Right lung (tissue), 5 donors: Measurements from ENCODE around the gene EGR4. TPM values are rescaled to one million over a fixed set of nuclear protein-coding genes. Genes with fewer than 3 reads are reported as not detected.
"Not testable (repeated sequence)": the region's sequence is repeated elsewhere in the genome, so short reads cannot be mapped to it uniquely, and the experiment has no call there.

Experiments used
- DNase-seq, 2 donors: peaks; one replicate each; pipeline ENCODE4 v3.0.0-alpha.2; 2013
- polyA plus RNA-seq, 5 donors: library from polyadenylated mRNA; unstranded; fragments of 120-200 nt; gene quantifications; one replicate each; pipeline versions ENCODE4 v1.2.1 to v1.2.3, GENCODE V29; 2013; ENCODE audit warnings: inconsistent platforms in 1 of 5, low replicate concordance in 1 of 5; ENCODE audit not compliant: insufficient read length in 5 of 5, insufficient read depth in 1 of 5

The EGR4 gene
- polyA plus RNA-seq, 5 donors: not detected

- DNase-seq: no peak
Measured at GRCh38 chr2:73263540-73264331, 29.6 kb downstream of the EGR4 start.

- not testable (repeated sequence) for DNase-seq
Measured at GRCh38 chr2:73262691-73263429, 30.5 kb downstream of the EGR4 start.

GRCh38 chr2:73262108-73262651 lies 31.2 kb downstream of the EGR4 start:
- no peak for DNase-seq

- DNase-seq: no peak
Measured at GRCh38 chr2:73260338-73260984, 32.9 kb downstream of the EGR4 start.

- DNase-seq: no peak
Measured at GRCh38 chr2:73259704-73260337, 33.5 kb downstream of the EGR4 start.

- DNase-seq: no peak
Measured at GRCh38 chr2:73259276-73259675, 34.1 kb downstream of the EGR4 start.

- no peak for DNase-seq
Measured at GRCh38 chr2:73258913-73259215, 34.5 kb downstream of the EGR4 start.

GRCh38 chr2:73258186-73258912 lies 35.0 kb downstream of the EGR4 start:
- DNase-seq: no peak

- no peak for DNase-seq
Measured at GRCh38 chr2:73257425-73258125, 35.8 kb downstream of the EGR4 start.

GRCh38 chr2:73257021-73257420 lies 36.3 kb downstream of the EGR4 start:
- DNase-seq: no peak

- no peak for DNase-seq
Measured at GRCh38 chr2:73256618-73256922, 36.8 kb downstream of the EGR4 start.

GRCh38 chr2:73255907-73256617 lies 37.3 kb downstream of the EGR4 start:
- no peak for DNase-seq

GRCh38 chr2:73255007-73255644 lies 38.2 kb downstream of the EGR4 start:
- DNase-seq: no peak

- no peak for DNase-seq
Measured at GRCh38 chr2:73254343-73255006, 38.9 kb downstream of the EGR4 start.

GRCh38 chr2:73253901-73254300 lies 39.4 kb downstream of the EGR4 start:
- DNase-seq: no peak

- DNase-seq: no peak
Measured at GRCh38 chr2:73253400-73253799, 39.9 kb downstream of the EGR4 start.

GRCh38 chr2:73252238-73253027 lies 40.9 kb downstream of the EGR4 start:
- no peak for DNase-seq
